Measurements from ENCODE around the gene UBE2G1.
A peak's percentile ranks its signal among the peaks of the same experiment; 100 is the strongest.

Gene UBE2G1

DNA sequence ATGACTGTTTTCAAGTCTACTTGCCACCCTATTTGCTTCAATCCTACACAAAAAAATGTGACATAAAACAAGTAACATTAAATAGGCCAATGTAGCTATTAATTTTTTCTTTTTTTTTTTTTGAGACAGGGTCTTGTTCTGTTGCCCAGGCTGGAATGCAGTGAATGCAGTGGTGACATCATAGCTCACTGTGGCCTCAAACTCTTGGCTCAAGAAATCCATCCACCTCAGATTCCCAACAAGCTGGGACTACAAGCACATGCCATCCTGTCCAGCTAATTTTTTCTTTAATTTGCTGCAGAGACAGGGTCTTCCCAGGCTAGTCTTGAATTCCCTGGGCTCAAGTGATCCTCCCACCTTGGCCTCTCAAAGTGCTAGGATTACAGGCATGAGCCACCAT is 132.1 kb downstream of the UBE2G1 start:
- FAIRE-seq (no peak), DNase-seq (ENCODE audit: insufficient read length) (no peak)
- TF ChIP-seq POLR2AphosphoS5 (IDR thresholded peaks at IDR 0.05; ENCODE audit: low read depth, low read length) (no peak), TAF1 (IDR thresholded peaks at IDR 0.05; ENCODE audit: borderline replicate concordance, low read depth, low read length) (no peak), POLR2A (IDR thresholded peaks at IDR 0.05; ENCODE audit: low read depth, low read length) (no peak)

DNA sequence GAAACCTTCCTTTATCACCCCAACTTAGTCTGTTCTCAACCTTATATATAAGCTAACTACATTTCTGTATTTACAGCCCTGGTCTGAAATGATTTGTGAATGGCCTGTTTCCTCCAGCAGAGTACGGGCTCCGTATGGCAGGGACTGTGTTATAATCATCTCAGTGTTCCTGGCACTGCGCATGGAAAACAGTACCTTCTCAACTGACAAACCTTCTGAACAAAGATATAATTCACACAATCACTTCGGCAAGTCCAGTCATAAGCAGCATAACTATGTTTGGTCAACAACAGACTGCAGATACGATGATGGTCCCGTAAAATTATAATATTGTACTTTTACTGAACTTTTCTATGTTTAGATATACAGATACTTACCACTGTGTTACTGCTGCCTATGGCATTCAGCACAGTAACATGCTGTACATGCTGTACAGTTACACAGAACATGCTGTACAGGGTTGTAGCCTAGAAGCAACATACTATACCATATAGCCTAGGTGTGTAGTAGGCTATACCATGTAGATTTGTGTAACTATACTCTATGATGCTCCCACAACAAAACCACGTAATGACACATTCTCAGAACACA is 132.7 kb downstream of the UBE2G1 start:
- TF ChIP-seq POLR2AphosphoS5 (IDR thresholded peaks at IDR 0.05; ENCODE audit: low read depth, low read length) (no peak), POLR2A (IDR thresholded peaks at IDR 0.05; ENCODE audit: low read depth, low read length) (no peak), TAF1 (IDR thresholded peaks at IDR 0.05; ENCODE audit: borderline replicate concordance, low read depth, low read length) (no peak)
- no peak for DNase-seq (ENCODE audit: insufficient read length)
- FAIRE-seq = no peak

DNA sequence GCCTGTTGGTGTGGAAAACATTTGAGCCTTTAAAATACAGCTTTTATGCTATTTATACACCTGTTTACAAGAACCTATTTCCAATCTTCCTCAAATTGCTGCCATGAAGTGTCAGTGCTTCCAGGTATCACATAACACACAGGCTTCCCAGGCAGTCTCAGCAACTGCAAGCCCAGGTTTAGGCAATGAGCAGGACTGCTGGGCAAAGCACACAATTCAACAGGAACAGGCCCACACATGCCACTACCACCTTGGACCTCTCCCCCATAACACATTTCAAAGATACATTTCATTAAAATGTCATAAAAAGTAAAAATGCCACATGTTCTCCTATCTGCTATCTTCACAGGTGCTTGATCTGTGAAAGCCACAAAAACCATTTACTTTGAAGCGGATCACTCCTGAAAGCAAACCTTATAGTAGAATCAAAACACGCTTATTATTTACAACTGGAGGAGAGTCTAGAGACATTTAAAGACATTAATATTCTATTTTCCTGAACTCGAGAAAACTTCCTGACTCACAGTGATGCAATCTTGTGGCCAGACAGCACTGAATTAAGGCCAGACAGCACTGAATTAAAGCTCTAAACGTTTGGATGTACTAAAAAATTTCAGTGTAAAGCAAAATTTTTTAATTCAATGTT is 134.2 kb downstream of the UBE2G1 start:
- FAIRE-seq (no peak), DNase-seq (ENCODE audit: insufficient read length) (no peak)
- TF ChIP-seq POLR2A (IDR thresholded peaks at IDR 0.05; ENCODE audit: low read depth, low read length) (no peak), POLR2AphosphoS5 (IDR thresholded peaks at IDR 0.05; ENCODE audit: low read depth, low read length) (no peak)

DNA sequence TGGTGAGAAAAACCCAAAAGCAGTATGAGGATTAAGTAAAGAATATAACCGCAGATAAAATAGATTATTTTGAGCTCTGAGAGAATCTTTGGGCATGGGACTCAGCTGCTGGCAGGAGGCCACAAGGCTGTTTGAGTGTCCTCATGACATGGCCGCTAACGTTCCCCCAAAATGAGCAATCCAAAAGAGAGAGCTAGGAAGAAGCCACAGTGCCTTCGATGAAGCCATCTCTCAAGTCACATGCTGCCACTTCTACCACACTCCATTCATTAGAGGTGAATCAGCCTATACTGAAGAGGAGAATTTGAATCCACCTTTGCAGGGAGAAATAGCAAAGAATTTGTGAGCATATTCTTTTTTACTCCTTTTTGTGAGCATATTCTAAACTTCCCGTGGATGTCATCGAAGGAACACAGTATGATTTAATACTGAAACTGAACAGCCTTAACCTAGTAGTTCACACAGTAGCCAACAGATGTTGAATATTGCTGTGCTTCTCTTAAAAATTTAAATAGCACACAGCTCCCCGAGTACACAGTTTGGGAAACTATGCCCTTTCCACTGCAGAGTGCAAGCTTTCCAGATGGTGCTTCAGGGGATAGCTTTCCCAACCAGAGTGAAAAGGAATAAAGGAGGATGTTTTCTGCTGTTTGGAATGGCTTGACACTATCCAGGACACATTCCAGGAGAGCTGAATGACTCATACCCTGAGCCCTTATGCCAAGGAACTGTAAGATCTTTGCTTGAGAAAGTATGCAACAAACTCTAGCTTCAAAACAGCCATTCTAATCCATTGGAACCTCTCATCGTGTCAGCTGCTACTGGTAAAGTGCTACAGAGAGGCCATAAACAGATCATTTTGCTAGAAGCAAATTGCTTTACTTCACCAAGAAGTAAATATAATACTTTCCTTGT is 136.6 kb downstream of the UBE2G1 start:
- no peak for FAIRE-seq

DNA sequence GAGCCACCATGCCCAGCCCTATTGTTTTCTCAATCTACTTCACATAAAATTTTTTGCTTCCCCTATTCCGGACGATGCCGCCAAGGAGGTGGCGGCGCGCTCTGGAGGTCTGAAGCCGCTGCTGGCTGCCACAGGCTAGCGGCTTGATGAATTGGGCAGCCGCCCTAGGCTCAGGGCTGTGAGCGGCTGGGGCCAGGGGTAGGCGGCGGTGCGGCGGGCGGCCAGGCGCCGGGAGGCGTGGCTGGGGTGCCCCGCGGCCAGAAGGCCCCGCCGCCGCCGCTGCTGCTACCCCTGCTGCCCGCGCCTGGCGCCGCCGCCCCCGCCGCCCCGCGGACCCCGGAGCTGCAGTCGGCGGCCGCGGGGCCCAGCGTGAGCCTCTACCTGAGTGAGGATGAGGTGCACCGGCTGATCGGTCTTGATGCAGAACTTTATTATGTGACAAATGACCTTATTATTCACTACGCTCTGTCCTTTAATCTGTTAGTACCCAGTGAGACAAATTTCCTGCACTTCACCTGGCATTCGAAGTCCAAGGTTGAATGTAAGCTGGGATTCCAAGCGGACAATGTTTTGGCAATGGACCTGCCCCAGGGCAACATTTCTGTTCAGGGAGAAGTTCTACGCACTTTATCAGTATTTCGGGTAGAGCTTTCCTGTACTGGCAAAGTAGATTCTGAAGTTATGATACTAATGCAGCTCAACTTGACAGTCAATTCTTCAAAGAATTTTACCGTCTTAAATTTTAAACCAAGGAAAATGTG is 144.4 kb downstream of the UBE2G1 start:
- TF ChIP-seq POLR2A (IDR thresholded peaks at IDR 0.05; ENCODE audit: low read depth, low read length) (no peak), POLR2AphosphoS5 (IDR thresholded peaks at IDR 0.05; ENCODE audit: low read depth, low read length) (no peak), TAF1 (IDR thresholded peaks at IDR 0.05; ENCODE audit: borderline replicate concordance, low read depth, low read length) (no peak)
- DNase-seq (ENCODE audit: insufficient read length) (no peak), FAIRE-seq (no peak)

More for the DNA sequence above, 136.6 kb downstream of the UBE2G1 start:
- no peak for TF ChIP-seq TAF1 (IDR thresholded peaks at IDR 0.05; ENCODE audit: borderline replicate concordance, low read depth, low read length)
- TF ChIP-seq POLR2A (IDR thresholded peaks at IDR 0.05; ENCODE audit: low read depth, low read length) = no peak
- TF ChIP-seq POLR2AphosphoS5 (IDR thresholded peaks at IDR 0.05; ENCODE audit: low read depth, low read length) = no peak
- no peak for DNase-seq (ENCODE audit: insufficient read length)

DNA sequence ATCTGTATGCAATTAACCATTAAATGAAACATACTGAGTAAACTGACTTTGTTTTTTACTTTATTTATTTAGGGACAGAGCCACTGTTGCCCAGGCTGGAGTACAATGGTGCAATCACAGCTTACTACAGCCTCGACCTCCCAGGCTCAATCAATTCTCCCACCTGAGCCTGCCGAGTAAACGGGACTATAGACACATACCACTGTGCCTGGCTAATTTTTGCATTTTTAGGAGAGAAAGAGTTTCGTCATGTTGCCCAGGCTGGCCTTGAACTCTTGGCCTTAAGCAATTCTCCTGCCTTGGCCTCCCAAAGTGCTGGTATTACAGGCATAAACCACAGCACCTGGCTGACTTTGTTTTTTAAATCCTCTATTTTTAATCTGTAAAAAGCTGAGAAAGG is 145.3 kb downstream of the UBE2G1 start:
- peak; percentile 40 for FAIRE-seq
- TF ChIP-seq TAF1 (IDR thresholded peaks at IDR 0.05; ENCODE audit: borderline replicate concordance, low read depth, low read length) (no peak), POLR2A (IDR thresholded peaks at IDR 0.05; ENCODE audit: low read depth, low read length) (no peak), POLR2AphosphoS5 (IDR thresholded peaks at IDR 0.05; ENCODE audit: low read depth, low read length) (no peak)
- DNase-seq (ENCODE audit: insufficient read length) = no peak

DNA sequence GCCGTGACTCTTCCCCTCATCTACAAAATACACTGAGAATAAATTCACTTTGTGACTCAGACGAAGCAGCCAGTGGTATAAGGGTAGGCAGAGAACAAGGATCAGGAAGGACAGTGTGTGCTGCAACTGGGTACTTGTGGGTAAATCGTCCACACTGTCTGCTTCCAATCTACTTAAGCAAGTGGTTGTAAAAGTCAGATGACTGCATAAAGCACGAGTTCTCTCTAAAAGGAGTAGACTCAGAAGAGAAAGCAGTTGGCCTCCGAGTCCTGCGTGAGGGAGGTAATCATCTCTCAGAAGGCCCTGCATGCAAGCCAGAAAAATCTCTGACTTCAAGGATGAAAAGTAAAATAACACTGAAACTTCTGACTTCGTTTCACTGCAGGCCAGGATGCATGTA is 145.8 kb downstream of the UBE2G1 start:
- FAIRE-seq (no peak), DNase-seq (ENCODE audit: insufficient read length) (no peak)
- TF ChIP-seq TAF1 (IDR thresholded peaks at IDR 0.05; ENCODE audit: borderline replicate concordance, low read depth, low read length) (no peak), POLR2A (IDR thresholded peaks at IDR 0.05; ENCODE audit: low read depth, low read length) (no peak), POLR2AphosphoS5 (IDR thresholded peaks at IDR 0.05; ENCODE audit: low read depth, low read length) (no peak)

Measured in GM12892 (cell line).